Measurements from ENCODE around the gene MAPRE2. TPM values are rescaled to one million over a fixed set of nuclear protein-coding genes. Genes with fewer than 3 reads are reported as not detected.

Gene MAPRE2
- total RNA-seq, 1 donor from 2014 or later, result 73.0 TPM

DNA sequence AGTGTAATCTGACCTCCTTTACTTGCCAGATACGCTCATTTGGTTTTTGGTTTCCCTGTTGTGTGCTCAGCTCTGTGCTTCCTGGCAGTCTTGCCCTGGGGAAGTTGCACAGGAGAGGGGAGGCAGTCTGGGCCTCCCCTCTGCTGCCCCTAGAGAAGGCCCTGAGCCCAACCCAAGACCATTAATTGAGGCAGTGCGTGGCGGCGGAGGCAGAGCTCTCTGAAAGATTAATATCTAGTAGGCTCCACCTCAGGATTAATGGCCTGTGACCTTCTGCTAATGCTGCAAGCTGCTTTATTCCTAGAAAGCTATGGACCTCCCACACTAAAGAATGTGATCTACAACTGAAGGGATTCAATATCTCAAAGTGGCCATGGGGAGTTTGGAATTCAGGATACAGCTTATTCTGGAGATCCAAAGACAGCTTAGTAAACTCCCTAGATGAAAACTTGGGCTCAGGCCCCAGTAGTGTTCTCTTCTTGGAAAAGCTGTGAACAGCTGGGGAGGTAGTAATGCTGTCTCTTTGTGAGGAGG, 41.4 kb upstream of the MAPRE2 start:
- Mint-ChIP-seq H3K9me3 (ENCODE audit: unreplicated experiment) (no peaks in the 10 kb centered on the region), H3K36me3 (ENCODE audit: low read depth, unreplicated experiment) (no peaks in the 10 kb centered on the region), H3K27ac (ENCODE audit: unreplicated experiment) (no peak overlapping the region), H3K4me1 (ENCODE audit: unreplicated experiment) (no peaks in the 10 kb centered on the region), H3K4me3 (ENCODE audit: unreplicated experiment) (no peak overlapping the region), H3K27me3 (ENCODE audit: unreplicated experiment) (no peaks in the 10 kb centered on the region)
- DNase-seq (ENCODE audit: low spot score), result no peak
- TF ChIP-seq, protein P1, sequence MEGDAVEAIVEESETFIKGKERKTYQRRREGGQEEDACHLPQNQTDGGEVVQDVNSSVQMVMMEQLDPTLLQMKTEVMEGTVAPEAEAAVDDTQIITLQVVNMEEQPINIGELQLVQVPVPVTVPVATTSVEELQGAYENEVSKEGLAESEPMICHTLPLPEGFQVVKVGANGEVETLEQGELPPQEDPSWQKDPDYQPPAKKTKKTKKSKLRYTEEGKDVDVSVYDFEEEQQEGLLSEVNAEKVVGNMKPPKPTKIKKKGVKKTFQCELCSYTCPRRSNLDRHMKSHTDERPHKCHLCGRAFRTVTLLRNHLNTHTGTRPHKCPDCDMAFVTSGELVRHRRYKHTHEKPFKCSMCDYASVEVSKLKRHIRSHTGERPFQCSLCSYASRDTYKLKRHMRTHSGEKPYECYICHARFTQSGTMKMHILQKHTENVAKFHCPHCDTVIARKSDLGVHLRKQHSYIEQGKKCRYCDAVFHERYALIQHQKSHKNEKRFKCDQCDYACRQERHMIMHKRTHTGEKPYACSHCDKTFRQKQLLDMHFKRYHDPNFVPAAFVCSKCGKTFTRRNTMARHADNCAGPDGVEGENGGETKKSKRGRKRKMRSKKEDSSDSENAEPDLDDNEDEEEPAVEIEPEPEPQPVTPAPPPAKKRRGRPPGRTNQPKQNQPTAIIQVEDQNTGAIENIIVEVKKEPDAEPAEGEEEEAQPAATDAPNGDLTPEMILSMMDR (IDR thresholded peaks at IDR 0.05; ENCODE audit: unreplicated experiment), result no peak

DNA sequence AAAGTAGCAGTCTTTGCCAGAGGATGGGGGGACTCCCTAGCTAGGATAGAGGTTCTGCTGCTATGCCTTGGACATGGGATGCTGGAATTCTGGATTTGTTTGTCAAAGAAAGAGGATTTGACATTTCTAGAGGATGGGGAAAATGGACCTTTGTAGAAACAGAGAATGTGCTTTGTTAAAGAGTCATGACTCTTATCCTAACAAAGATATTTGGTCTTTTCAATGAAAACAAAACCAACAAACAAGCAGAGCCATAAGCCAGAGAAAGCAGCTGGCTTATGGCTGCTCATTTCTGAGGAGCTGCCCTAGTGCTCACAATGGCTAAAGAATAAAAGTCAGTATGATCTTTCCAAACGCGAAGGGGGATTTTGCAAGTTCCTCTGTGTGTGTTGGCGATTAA, 40.8 kb upstream of the MAPRE2 start:
- no peaks in the 10 kb centered on the region for H3K27me3 Mint-ChIP-seq (ENCODE audit: unreplicated experiment)
- H3K4me3 Mint-ChIP-seq (ENCODE audit: unreplicated experiment), result no peak overlapping the region
- no peaks in the 10 kb centered on the region for H3K4me1 Mint-ChIP-seq (ENCODE audit: unreplicated experiment)
- no peak overlapping the region for H3K27ac Mint-ChIP-seq (ENCODE audit: unreplicated experiment)
- DNase-seq (ENCODE audit: low spot score), result no peak
- no peaks in the 10 kb centered on the region for H3K9me3 Mint-ChIP-seq (ENCODE audit: unreplicated experiment)
- H3K36me3 Mint-ChIP-seq (ENCODE audit: low read depth, unreplicated experiment), result no peaks in the 10 kb centered on the region
- TF ChIP-seq, protein P1 (IDR thresholded peaks at IDR 0.05; ENCODE audit: unreplicated experiment), result no peak

DNA sequence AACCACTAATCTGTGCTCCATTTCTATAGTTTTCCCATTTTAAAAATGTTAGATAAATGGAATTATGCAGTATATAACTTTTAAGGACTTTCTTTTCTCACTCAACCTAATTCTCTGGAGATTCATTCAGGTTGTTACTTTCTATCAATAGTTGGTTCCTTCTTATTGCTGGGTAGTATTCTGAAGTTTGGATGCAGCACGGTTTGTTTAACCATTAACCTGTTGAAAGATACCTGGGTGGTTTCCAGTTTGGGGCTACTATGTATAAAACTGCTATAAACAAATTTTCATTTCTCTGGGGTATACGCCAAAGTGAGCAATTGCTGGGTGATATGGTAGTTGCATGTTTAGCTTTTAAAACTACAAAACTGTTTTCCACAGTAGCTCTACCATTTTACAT, 39.1 kb upstream of the MAPRE2 start:
- H3K27ac Mint-ChIP-seq (ENCODE audit: unreplicated experiment), result no peak overlapping the region
- H3K4me3 Mint-ChIP-seq (ENCODE audit: unreplicated experiment), result no peak overlapping the region
- H3K27me3 Mint-ChIP-seq (ENCODE audit: unreplicated experiment), result no peaks in the 10 kb centered on the region
- no peak for DNase-seq (ENCODE audit: low spot score)
- H3K9me3 Mint-ChIP-seq (ENCODE audit: unreplicated experiment), result no peaks in the 10 kb centered on the region
- TF ChIP-seq, protein P1 (IDR thresholded peaks at IDR 0.05; ENCODE audit: unreplicated experiment), result no peak
- no peaks in the 10 kb centered on the region for H3K4me1 Mint-ChIP-seq (ENCODE audit: unreplicated experiment)
- H3K36me3 Mint-ChIP-seq (ENCODE audit: low read depth, unreplicated experiment), result no peaks in the 10 kb centered on the region

DNA sequence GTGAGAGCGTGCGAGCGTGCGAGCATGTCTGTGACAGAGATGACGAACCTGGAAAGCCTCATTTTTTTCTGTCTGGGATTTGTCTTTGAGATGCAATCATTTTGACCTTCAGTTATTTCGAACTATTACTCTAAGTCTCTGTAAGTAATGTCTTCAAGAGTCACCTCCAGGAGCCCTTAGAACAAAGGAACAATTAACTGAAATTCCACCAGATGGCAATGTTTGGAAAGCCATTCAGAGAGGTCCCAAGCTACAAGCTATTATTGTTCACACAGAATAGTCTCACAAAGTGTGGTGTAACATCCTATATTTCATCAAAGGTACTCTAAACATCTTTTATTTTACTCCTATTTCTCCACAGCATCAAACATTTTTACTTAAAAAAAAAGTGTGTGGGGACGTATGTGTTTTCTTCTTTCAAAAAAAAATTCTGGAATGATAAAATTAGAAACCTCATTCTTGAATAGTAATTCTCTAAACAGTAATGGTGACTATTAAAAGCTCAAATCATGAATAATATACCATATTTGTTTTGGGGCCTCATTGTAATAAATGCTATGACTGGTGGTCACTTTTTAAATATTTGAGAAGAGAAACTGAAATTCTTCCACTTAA, 35.1 kb upstream of the MAPRE2 start:
- H3K36me3 Mint-ChIP-seq (ENCODE audit: low read depth, unreplicated experiment), result no peaks in the 10 kb centered on the region
- H3K4me3 Mint-ChIP-seq (ENCODE audit: unreplicated experiment), result no peak overlapping the region
- H3K9me3 Mint-ChIP-seq (ENCODE audit: unreplicated experiment), result no peaks in the 10 kb centered on the region
- TF ChIP-seq, protein P1 (IDR thresholded peaks at IDR 0.05; ENCODE audit: unreplicated experiment), result peak; percentile 48
- peak; percentile 23 for DNase-seq (ENCODE audit: low spot score)
- no peak overlapping the region for H3K27ac Mint-ChIP-seq (ENCODE audit: unreplicated experiment)
- no peaks in the 10 kb centered on the region for H3K27me3 Mint-ChIP-seq (ENCODE audit: unreplicated experiment)
- no peaks in the 10 kb centered on the region for H3K4me1 Mint-ChIP-seq (ENCODE audit: unreplicated experiment)

DNA sequence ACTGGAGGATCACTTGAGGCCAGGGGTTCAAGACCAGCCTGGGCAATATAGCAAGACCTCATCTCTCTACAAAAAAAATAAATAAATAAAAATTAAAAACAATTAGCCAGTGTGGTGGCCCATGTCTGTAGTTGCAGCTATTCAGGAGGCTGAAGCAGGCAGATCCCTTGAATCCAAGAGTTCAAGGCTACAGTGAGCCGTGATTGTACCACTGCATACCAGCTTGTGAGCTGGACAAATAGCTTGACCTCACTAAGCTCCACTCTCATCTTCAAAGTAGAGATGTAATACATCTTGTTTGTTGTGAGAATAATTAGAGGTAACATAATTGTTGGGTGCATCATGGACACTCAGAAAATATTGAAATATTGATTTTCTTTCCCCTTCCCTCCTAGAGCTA, 31.1 kb upstream of the MAPRE2 start:
- H3K4me3 Mint-ChIP-seq (ENCODE audit: unreplicated experiment), result no peak overlapping the region
- TF ChIP-seq, protein P1 (IDR thresholded peaks at IDR 0.05; ENCODE audit: unreplicated experiment), result no peak
- no peaks in the 10 kb centered on the region for H3K4me1 Mint-ChIP-seq (ENCODE audit: unreplicated experiment)
- no peak for DNase-seq (ENCODE audit: low spot score)
- H3K27me3 Mint-ChIP-seq (ENCODE audit: unreplicated experiment), result no peaks in the 10 kb centered on the region
- no peaks in the 10 kb centered on the region for H3K36me3 Mint-ChIP-seq (ENCODE audit: low read depth, unreplicated experiment)
- no peak overlapping the region for H3K27ac Mint-ChIP-seq (ENCODE audit: unreplicated experiment)
- no peaks in the 10 kb centered on the region for H3K9me3 Mint-ChIP-seq (ENCODE audit: unreplicated experiment)
